CD4-positive, CD25-positive, alpha-beta regulatory T cell (primary cell): ENCODE results near the gene ISM1. TPM values are rescaled to one million over a fixed set of nuclear protein-coding genes. Genes with fewer than 3 reads are reported as not detected.
A peak's percentile ranks its signal among the peaks of the same experiment; 100 is the strongest.
"Not testable (repeated sequence)": the region's sequence is repeated elsewhere in the genome, so short reads cannot be mapped to it uniquely, and the experiment has no call there.

ENCODE experiments used
- ATAC-seq, 2 donors: fragments of 150-1000 bp; cut with Tn5 transposase; one replicate each; pipeline ENCODE4 v1.10.0; 2021; ENCODE audit warnings: low read depth in 2 of 2, moderate number of reproducible peaks in 2 of 2, moderate library complexity in 1 of 2
- DNase-seq, 3 donors: peaks; one replicate each; pipeline versions ENCODE4 v3.0.0 to v3.0.0-alpha.2; 2012 to 2022; ENCODE audit warnings: mixed read lengths in 1 of 3
- H3K27ac ChIP-seq: one replicate; pipeline ENCODE4 v1.7.0; 2013; ENCODE audit warnings: mild to moderate bottlenecking, low read length; ENCODE audit not compliant: insufficient read depth, poor library complexity, severe bottlenecking
- H3K27me3 ChIP-seq: one replicate; pipeline ENCODE4 v1.7.0; 2013; ENCODE audit warnings: low read length; ENCODE audit not compliant: control insufficient read depth, insufficient read depth
- H3K36me3 ChIP-seq: one replicate; pipeline ENCODE4 v1.7.0; 2013; ENCODE audit warnings: mild to moderate bottlenecking, low read length, moderate library complexity; ENCODE audit not compliant: control insufficient read depth, insufficient read depth
- H3K4me1 ChIP-seq: 2 replicates; pipeline ENCODE4 v1.7.0; 2013; ENCODE audit warnings: mild to moderate bottlenecking, low read length; ENCODE audit not compliant: insufficient read depth, control insufficient read depth, poor library complexity, severe bottlenecking
- H3K4me3 ChIP-seq: one replicate; pipeline ENCODE4 v1.7.0; 2013; ENCODE audit warnings: low read depth, mild to moderate bottlenecking, low read length, moderate library complexity
- H3K9me3 ChIP-seq, 2 experiments: 1 replicate in 1 of 2; 2 replicates in 1 of 2; pipeline ENCODE4 v1.7.0; 2013; ENCODE audit warnings: low read length in 2 of 2, mild to moderate bottlenecking in 1 of 2, moderate library complexity in 1 of 2; ENCODE audit not compliant: control insufficient read depth in 2 of 2
- H3K27ac Mint-ChIP-seq, 3 donors: one replicate each; pipeline ENCODE4 v1.8.0; 2020 to 2022; ENCODE audit warnings: mild to moderate bottlenecking in 3 of 3, mixed read lengths in 3 of 3, moderate library complexity in 2 of 3
- H3K27me3 Mint-ChIP-seq: one replicate; pipeline ENCODE4 v1.8.0; 2022; ENCODE audit warnings: mild to moderate bottlenecking, mixed read lengths
- H3K36me3 Mint-ChIP-seq: one replicate; pipeline ENCODE4 v1.8.0; 2020; ENCODE audit warnings: mixed read lengths
- H3K4me1 Mint-ChIP-seq, 4 donors: one replicate each; pipeline ENCODE4 v1.8.0; 2020 to 2022; ENCODE audit warnings: mixed read lengths in 4 of 4, mild to moderate bottlenecking in 1 of 4
- H3K4me3 Mint-ChIP-seq, 4 donors: one replicate each; pipeline ENCODE4 v1.8.0; 2020 to 2022; ENCODE audit warnings: mild to moderate bottlenecking in 4 of 4, mixed read lengths in 4 of 4, moderate library complexity in 3 of 4
- H3K9me3 Mint-ChIP-seq, 7 donors: one replicate each; pipeline ENCODE4 v1.8.0; 2020 to 2022; ENCODE audit warnings: mixed read lengths in 7 of 7, mild to moderate bottlenecking in 3 of 7, moderate library complexity in 2 of 7
- polyA plus RNA-seq, 4 donors: library from polyadenylated mRNA; unstranded; fragments of 300-500 nt; fragmentation: Illumina TruSeq; gene quantifications; one replicate each; pipeline ENCODE4 v1.2.3, GENCODE V29; 2021
- total RNA-seq: library from RNA; stranded (reverse); gene quantifications from one replicate; pipeline ENCODE4 v1.2.3, GENCODE V29; 2022

Gene ISM1
- total and polyA plus RNA-seq, 5 donors from 2014 or later, result 0.38 to 2.4 (median 0.67) TPM

DNA sequence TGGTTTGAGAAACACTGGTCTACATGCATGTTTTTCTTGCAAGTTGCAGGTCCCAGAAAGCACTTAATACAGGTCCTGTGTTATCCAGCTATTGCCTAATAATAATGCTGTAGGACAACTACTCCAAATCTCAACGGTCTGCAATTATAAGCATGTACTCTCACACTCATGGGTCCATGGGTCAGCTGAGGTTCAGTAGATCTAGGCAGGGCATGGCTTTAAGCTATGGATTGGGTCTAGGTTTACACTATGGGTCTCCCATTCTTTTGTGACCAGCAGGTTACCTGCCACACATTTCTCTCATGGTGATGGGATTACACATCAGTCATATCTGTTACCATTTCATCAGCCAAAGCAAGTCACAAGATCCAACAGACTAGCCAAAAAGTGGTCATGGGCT lies 13.9 kb downstream of the ISM1 start:
- Mint-ChIP-seq H3K4me1 (peaks cover 0 to 29% (median 21%) of the 10 kb centered on the region in 4 donors), H3K27me3 (no peaks in the 10 kb centered on the region), H3K4me3 (no peak overlapping the region), H3K9me3 (peaks cover 0 to 4% (median 0%) of the 10 kb centered on the region in 7 donors), H3K27ac (no peak overlapping the region), H3K36me3 (no peaks in the 10 kb centered on the region)
- Histone ChIP-seq H3K9me3 (no peaks in the 10 kb centered on the region), H3K4me3 (no peak overlapping the region), H3K27ac (no peak overlapping the region), H3K36me3 (no peaks in the 10 kb centered on the region), H3K4me1 (peaks cover 8% of the 10 kb centered on the region), H3K27me3 (no peaks in the 10 kb centered on the region)
- DNase-seq (no peak), ATAC-seq (no peak)

DNA sequence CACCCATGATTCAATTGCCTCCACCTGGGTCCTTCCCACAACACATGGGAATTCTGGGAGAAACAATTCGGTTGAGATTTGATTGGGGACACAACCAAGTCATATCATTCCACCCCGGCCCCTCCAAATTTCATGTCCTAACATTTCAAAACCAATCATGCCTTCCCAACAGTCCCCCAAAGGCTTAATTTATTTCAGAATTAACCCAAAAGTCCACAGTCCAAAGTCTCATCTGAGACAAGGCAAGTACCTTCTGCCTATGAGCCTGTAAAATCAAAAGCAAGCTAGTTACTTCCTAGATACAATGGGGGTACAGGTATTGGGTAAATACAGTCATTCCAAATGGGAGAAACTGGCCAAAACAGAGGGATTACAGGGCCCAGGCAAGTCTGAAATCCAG lies 15.3 kb downstream of the ISM1 start:
- H3K36me3 Mint-ChIP-seq, H3K27ac Mint-ChIP-seq, H3K27me3 Mint-ChIP-seq: not testable (repeated sequence)

DNA sequence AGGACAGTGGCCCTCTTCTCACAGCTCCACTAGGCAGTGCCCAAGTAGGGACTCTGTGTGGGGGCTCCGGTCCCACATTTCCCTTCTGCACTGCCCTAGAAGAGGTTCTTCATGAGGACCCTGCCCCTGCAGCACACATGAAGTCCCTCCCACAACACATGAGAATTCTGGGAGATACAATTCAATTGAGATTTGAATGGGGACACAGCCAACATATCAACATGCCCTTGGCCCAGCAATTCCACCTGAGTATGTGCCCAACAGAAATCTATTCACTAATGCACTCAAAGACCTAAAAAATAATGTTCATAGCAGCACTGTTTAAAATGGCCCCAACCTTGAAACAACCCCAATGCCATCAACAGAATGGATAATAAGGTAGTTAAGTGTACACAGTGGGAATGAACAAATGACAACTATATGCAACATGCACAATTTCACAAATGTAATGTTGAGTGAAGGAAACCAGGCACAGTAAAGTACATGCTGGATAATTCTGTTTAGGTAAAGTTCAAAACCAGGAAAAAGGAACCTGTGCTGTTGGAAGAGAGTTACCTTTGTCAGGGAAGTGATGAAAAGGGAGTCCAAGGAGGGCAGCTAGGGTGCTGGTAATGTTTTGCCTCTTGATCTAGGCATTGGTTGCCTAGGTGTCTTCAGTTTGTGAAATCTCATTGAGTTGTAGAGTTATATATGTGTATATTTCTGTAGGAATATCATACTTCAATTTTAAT lies 16.1 kb downstream of the ISM1 start:
- no peak for DNase-seq
- H3K27ac Mint-ChIP-seq, result no peak overlapping the region
- ATAC-seq, result no peak
- H3K27me3 ChIP-seq, result no peaks in the 10 kb centered on the region
- no peaks in the 10 kb centered on the region for H3K4me1 ChIP-seq
- H3K27ac ChIP-seq, result no peak overlapping the region
- no peaks in the 10 kb centered on the region for H3K36me3 Mint-ChIP-seq
- peaks cover 0 to 8% (median 2%) of the 10 kb centered on the region in 4 donors for H3K4me1 Mint-ChIP-seq
- no peaks in the 10 kb centered on the region for H3K27me3 Mint-ChIP-seq
- H3K4me3 Mint-ChIP-seq, result no peak overlapping the region
- H3K4me3 ChIP-seq, result no peak overlapping the region
- H3K36me3 ChIP-seq, result no peaks in the 10 kb centered on the region
- peaks cover 0 to 4% (median 0%) of the 10 kb centered on the region in 7 donors for H3K9me3 Mint-ChIP-seq
- no peaks in the 10 kb centered on the region for H3K9me3 ChIP-seq

More for the DNA sequence above, 15.3 kb downstream of the ISM1 start:
- not testable (repeated sequence) for ATAC-seq, H3K4me3 ChIP-seq, H3K9me3 ChIP-seq, H3K27ac ChIP-seq, H3K36me3 ChIP-seq, H3K9me3 Mint-ChIP-seq, DNase-seq, H3K4me3 Mint-ChIP-seq, H3K27me3 ChIP-seq, H3K4me1 ChIP-seq
- peaks cover 0 to 15% (median 8%) of the 10 kb centered on the region in 4 donors for H3K4me1 Mint-ChIP-seq

- Histone ChIP-seq H3K4me3 (no peak overlapping the region), H3K27me3 (no peaks in the 10 kb centered on the region), H3K9me3 (no peaks in the 10 kb centered on the region), H3K4me1 (no peaks in the 10 kb centered on the region), H3K27ac (no peak overlapping the region), H3K36me3 (no peaks in the 10 kb centered on the region)
- H3K27me3 Mint-ChIP-seq, result no peaks in the 10 kb centered on the region
- no peak overlapping the region for H3K4me3 Mint-ChIP-seq
- ATAC-seq, result no peak
- peaks cover 0 to 3% (median under 1%) of the 10 kb centered on the region in 4 donors for H3K4me1 Mint-ChIP-seq
- no peak for DNase-seq
- H3K9me3 Mint-ChIP-seq, result peaks cover 0 to 4% (median 0%) of the 10 kb centered on the region in 7 donors
- H3K36me3 Mint-ChIP-seq, result no peaks in the 10 kb centered on the region
- H3K27ac Mint-ChIP-seq, result no peak overlapping the region
Measured at GRCh38 chr20:13238001-13238653, 17.1 kb downstream of the ISM1 start.

DNA sequence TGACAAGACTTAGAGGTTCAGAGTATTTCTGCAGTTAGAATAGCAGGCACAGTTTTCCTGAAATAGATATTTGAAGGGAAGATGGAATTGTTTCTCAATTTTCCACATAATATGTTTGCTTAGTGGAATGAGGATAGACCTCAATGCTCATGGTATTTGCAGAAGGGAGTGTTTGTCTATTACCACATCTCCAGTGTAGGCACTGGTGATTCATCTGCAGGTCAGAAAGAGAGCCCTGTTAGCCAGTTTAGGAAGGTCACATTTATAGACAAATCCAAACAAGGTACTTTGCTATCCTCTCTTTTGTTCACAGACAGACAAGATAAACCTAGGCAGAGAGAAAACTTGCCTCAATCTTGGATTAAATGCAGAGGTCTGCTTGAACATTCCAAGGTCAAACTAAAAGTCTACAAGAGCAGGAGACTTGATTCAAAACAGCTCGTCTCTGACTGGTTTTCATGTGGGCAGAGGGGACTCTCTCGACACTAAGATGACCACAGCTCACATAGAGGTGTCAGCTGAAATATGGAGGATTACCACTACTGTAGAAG lies 22.8 kb downstream of the ISM1 start:
- no peaks in the 10 kb centered on the region for H3K9me3 Mint-ChIP-seq
- ATAC-seq, result no peak

GRCh38 chr20:13245250-13245723 lies 24.2 kb downstream of the ISM1 start:
- Histone ChIP-seq H3K27me3 (no peaks in the 10 kb centered on the region), H3K4me3 (no peak overlapping the region), H3K36me3 (no peaks in the 10 kb centered on the region), H3K4me1 (peaks cover 27% of the 10 kb centered on the region), H3K9me3 (no peaks in the 10 kb centered on the region), H3K27ac (no peak overlapping the region)
- Mint-ChIP-seq H3K9me3 (no peaks in the 10 kb centered on the region), H3K36me3 (no peaks in the 10 kb centered on the region), H3K27me3 (no peaks in the 10 kb centered on the region), H3K4me1 (peaks cover 18 to 44% (median 21%) of the 10 kb centered on the region in 4 donors), H3K27ac (peak overlapping the region in 2 of 3 donors; percentile 9 to 39), H3K4me3 (no peak overlapping the region)
- no peak for DNase-seq
- no peak for ATAC-seq

More for the DNA sequence above, 22.8 kb downstream of the ISM1 start:
- H3K9me3 ChIP-seq, result no peaks in the 10 kb centered on the region
- no peak overlapping the region for H3K4me3 Mint-ChIP-seq
- no peak overlapping the region for H3K27ac Mint-ChIP-seq
- H3K4me3 ChIP-seq, result no peak overlapping the region
- no peaks in the 10 kb centered on the region for H3K36me3 ChIP-seq
- no peaks in the 10 kb centered on the region for H3K27me3 ChIP-seq
- no peaks in the 10 kb centered on the region for H3K27me3 Mint-ChIP-seq
- H3K27ac ChIP-seq, result no peak overlapping the region
- DNase-seq, result no peak
- H3K4me1 ChIP-seq, result peaks cover 22% of the 10 kb centered on the region
- peaks cover 18 to 33% (median 21%) of the 10 kb centered on the region in 4 donors for H3K4me1 Mint-ChIP-seq
- H3K36me3 Mint-ChIP-seq, result no peaks in the 10 kb centered on the region

GRCh38 chr20:13249118-13249797 lies 28.2 kb downstream of the ISM1 start:
- Histone ChIP-seq H3K4me1 (peaks cover 27% of the 10 kb centered on the region), H3K4me3 (no peak overlapping the region), H3K36me3 (no peaks in the 10 kb centered on the region), H3K9me3 (no peaks in the 10 kb centered on the region), H3K27me3 (no peaks in the 10 kb centered on the region), H3K27ac (peak overlapping the region; percentile 57)
- no peak overlapping the region for H3K4me3 Mint-ChIP-seq
- peaks cover 0 to 2% (median 0%) of the 10 kb centered on the region in 7 donors for H3K9me3 Mint-ChIP-seq
- DNase-seq (no peak), ATAC-seq (no peak)
- H3K27me3 Mint-ChIP-seq, result no peaks in the 10 kb centered on the region
- peak overlapping the region; percentile 93 to 99 (median 97) for H3K27ac Mint-ChIP-seq
- H3K4me1 Mint-ChIP-seq, result peaks cover 18 to 63% (median 25%) of the 10 kb centered on the region in 4 donors
- no peaks in the 10 kb centered on the region for H3K36me3 Mint-ChIP-seq
